IMR-90 (cell line): Measurements from ENCODE around the gene NHLRC2. TPM values are rescaled to one million over a fixed set of nuclear protein-coding genes. Genes with fewer than 3 reads are reported as not detected.

ENCODE experiments used
- ATAC-seq: fragments of 200-7000 bp; cut with Tn5 transposase; 2 replicates; pipeline ENCODE4 v1.9.1; 2020; ENCODE audit warnings: low read depth, mild to moderate bottlenecking, moderate library complexity
- BruUV-seq: library from RNA; stranded (reverse); fragments of 400-500 nt; replicated peaks from 2 replicates; lab custom pipeline; 2021; lab: Mats Ljungman, UMichigan
- CTCF ChIA-PET: fragments of 300-600 bp; formaldehyde crosslinking; extraction: SDS; loops from one replicate; lab custom pipeline; 2021; ENCODE audit warnings: antibody characterized with exemption; lab: Yijun Ruan, JAX
- POLR2A ChIA-PET: fragments of 300-600 bp; sonication (Branson Sonifier 250); formaldehyde crosslinking; loops from one replicate; lab custom pipeline; 2022; ENCODE audit warnings: antibody characterized with exemption; ENCODE audit not compliant: unreplicated experiment; lab: Charles Lee
- DNase-seq: peaks from one replicate; pipeline ENCODE4 v3.0.0; 2013
- H2AFZ ChIP-seq: replicated peaks from 2 replicates; pipeline ENCODE3; 2013; ENCODE audit warnings: low read length, mild to moderate bottlenecking; ENCODE audit not compliant: poor library complexity
- H2AK5ac ChIP-seq: 2 replicates; pipeline ENCODE4 v1.6.1; 2013; ENCODE audit warnings: low read depth, low read length, inconsistent platforms
- H2AK9ac ChIP-seq: replicated peaks from 2 replicates; pipeline ENCODE3; 2013; ENCODE audit warnings: mild to moderate bottlenecking, low read depth, low read length, moderate library complexity; ENCODE audit not compliant: poor library complexity
- H2BK120ac ChIP-seq: 2 replicates; pipeline ENCODE4 v1.6.1; 2013; ENCODE audit warnings: low read depth, low read length, inconsistent platforms
- H2BK15ac ChIP-seq: 3 replicates; pipeline ENCODE4 v1.6.1; 2013; ENCODE audit warnings: low read depth, low read length, inconsistent platforms
- H2BK20ac ChIP-seq: 2 replicates; pipeline ENCODE4 v1.6.1; 2013; ENCODE audit warnings: low read depth, mild to moderate bottlenecking, inconsistent platforms, low read length, moderate library complexity
- H2BK5ac ChIP-seq: 2 replicates; pipeline ENCODE4 v1.6.1; 2013; ENCODE audit warnings: mild to moderate bottlenecking, low read depth, low read length, inconsistent platforms; ENCODE audit not compliant: poor library complexity, severe bottlenecking
- H3K14ac ChIP-seq: replicated peaks from 2 replicates; pipeline ENCODE4 v1.6.1; 2013; ENCODE audit warnings: low read depth, low read length, inconsistent platforms
- H3K18ac ChIP-seq: 2 replicates; pipeline ENCODE4 v1.6.1; 2013; ENCODE audit warnings: low read depth, low read length, control low read depth
- H3K23ac ChIP-seq: 2 replicates; pipeline ENCODE4 v1.6.1; 2013; ENCODE audit warnings: low read depth, low read length, inconsistent platforms
- H3K27ac ChIP-seq: 2 replicates; pipeline ENCODE4 v1.5.1; 2013; ENCODE audit warnings: mild to moderate bottlenecking, control low read depth, low read length; ENCODE audit not compliant: insufficient read depth
- H3K27me3 ChIP-seq: 2 replicates; pipeline ENCODE4 v1.6.1; 2013; ENCODE audit warnings: low read length; ENCODE audit not compliant: control insufficient read depth, insufficient read depth
- H3K36me3 ChIP-seq: 2 replicates; pipeline ENCODE4 v1.6.1; 2013; ENCODE audit warnings: low read length, mixed read lengths; ENCODE audit not compliant: control insufficient read depth, insufficient read depth
- H3K4ac ChIP-seq: 2 replicates; pipeline ENCODE4 v1.6.1; 2013; ENCODE audit warnings: low read depth, low read length, inconsistent platforms
- H3K4me1 ChIP-seq: 2 replicates; pipeline ENCODE4 v1.6.1; 2013; ENCODE audit warnings: low read length, mixed read lengths; ENCODE audit not compliant: control insufficient read depth, insufficient read depth
- H3K4me2 ChIP-seq: 2 replicates; pipeline ENCODE4 v1.6.1; 2013; ENCODE audit warnings: low read depth, mild to moderate bottlenecking, control low read depth, low read length, moderate library complexity
- H3K4me3 ChIP-seq: 2 replicates; pipeline ENCODE4 v1.5.1; 2013; ENCODE audit warnings: low read depth, mild to moderate bottlenecking, control low read depth, low read length, moderate library complexity; ENCODE audit not compliant: insufficient read depth
- H3K56ac ChIP-seq: 2 replicates; pipeline ENCODE4 v1.6.1; 2013; ENCODE audit warnings: low read length, inconsistent platforms; ENCODE audit not compliant: insufficient read depth; ENCODE audit errors: extremely low read depth
- H3K79me1 ChIP-seq, 2 experiments: 2 replicates each; pipeline ENCODE4 v1.6.1; 2013; ENCODE audit warnings: low read length in 2 of 2, inconsistent platforms in 1 of 2, low read depth in 1 of 2
- H3K9ac ChIP-seq: 2 replicates; pipeline ENCODE4 v1.6.1; 2013; ENCODE audit warnings: low read depth, low read length, control low read depth
- H3K9me1 ChIP-seq: 2 replicates; pipeline ENCODE4 v1.6.1; 2013; ENCODE audit warnings: low read length, inconsistent platforms; ENCODE audit not compliant: insufficient read depth
- H3K9me3 ChIP-seq: 2 replicates; pipeline ENCODE4 v1.6.1; 2013; ENCODE audit warnings: low read length; ENCODE audit not compliant: control insufficient read depth, insufficient read depth
- H4K20me1 ChIP-seq: 2 replicates; pipeline ENCODE4 v1.6.1; 2013; ENCODE audit warnings: low read length, inconsistent platforms; ENCODE audit not compliant: insufficient read depth
- H4K5ac ChIP-seq: 2 replicates; pipeline ENCODE4 v1.6.1; 2013; ENCODE audit warnings: mild to moderate bottlenecking, low read depth, low read length, control low read depth
- H4K8ac ChIP-seq, 2 experiments: 2 replicates each; pipeline ENCODE4 v1.6.1; 2013; ENCODE audit warnings: low read depth in 2 of 2, low read length in 2 of 2, control low read depth in 1 of 2, inconsistent platforms in 1 of 2
- H4K91ac ChIP-seq: 2 replicates; pipeline ENCODE4 v1.6.1; 2013; ENCODE audit warnings: low read depth, low read length, inconsistent platforms; ENCODE audit not compliant: insufficient read depth
- BHLHE40 ChIP-seq: fragments of 150-350 bp; IDR thresholded peaks from 2 replicates; pipeline ENCODE4 v1.6.1; 2016; ENCODE audit warnings: mild to moderate bottlenecking, low read depth, low read length
- CEBPB ChIP-seq: IDR thresholded peaks from 2 replicates; pipeline ENCODE4 v1.6.1; 2012; ENCODE audit warnings: low read depth, low read length, improper control_type of control experiment
- CHD1 ChIP-seq: IDR thresholded peaks from 2 replicates; pipeline ENCODE4 v1.6.1; 2012; ENCODE audit warnings: low read depth, low read length, improper control_type of control experiment
- CTCF ChIP-seq: conservative IDR thresholded peaks from 2 replicates; pipeline ENCODE4 v1.5.1; 2012; ENCODE audit warnings: mild to moderate bottlenecking, low read depth, low read length, improper control_type of control experiment
- ELK1 ChIP-seq: fragments of 150-350 bp; IDR thresholded peaks from 2 replicates; pipeline ENCODE4 v1.6.1; 2016; ENCODE audit warnings: low read depth, mild to moderate bottlenecking, low read length, moderate library complexity, borderline replicate concordance
- FOS ChIP-seq: fragments of 150-350 bp; IDR thresholded peaks from 2 replicates; pipeline ENCODE4 v1.6.1; 2016; ENCODE audit warnings: low read depth, low read length
- MAFK ChIP-seq: IDR thresholded peaks from 2 replicates; pipeline ENCODE4 v1.6.1; 2012; ENCODE audit warnings: low read depth, low read length, improper control_type of control experiment
- MAZ ChIP-seq: IDR thresholded peaks from 2 replicates; pipeline ENCODE4 v1.6.1; 2012; ENCODE audit warnings: low read depth, mild to moderate bottlenecking, low read length, improper control_type of control experiment, moderate library complexity, borderline replicate concordance
- MXI1 ChIP-seq: IDR thresholded peaks from 2 replicates; pipeline ENCODE4 v1.6.1; 2012; ENCODE audit warnings: low read depth, mild to moderate bottlenecking, low read length, moderate library complexity, borderline replicate concordance
- NFE2L2 ChIP-seq: fragments of 150-350 bp; IDR thresholded peaks from 2 replicates; pipeline ENCODE4 v1.6.1; 2016; ENCODE audit warnings: low read depth, mild to moderate bottlenecking, low read length
- POLR2A ChIP-seq: IDR thresholded peaks from 2 replicates; pipeline ENCODE4 v1.6.1; 2012; ENCODE audit warnings: mild to moderate bottlenecking, low read depth, low read length
- RAD21 ChIP-seq: IDR thresholded peaks from 2 replicates; pipeline ENCODE4 v1.6.1; 2012; ENCODE audit warnings: low read length, improper control_type of control experiment
- RCOR1 ChIP-seq: IDR thresholded peaks from 2 replicates; pipeline ENCODE4 v1.6.1; 2012; ENCODE audit warnings: mild to moderate bottlenecking, low read length, improper control_type of control experiment; ENCODE audit not compliant: insufficient replicate concordance
- RFX5 ChIP-seq: IDR thresholded peaks from 2 replicates; pipeline ENCODE4 v1.8.0; 2012; ENCODE audit warnings: low read depth, mild to moderate bottlenecking, low read length, moderate library complexity
- SMC3 ChIP-seq: fragments of 150-350 bp; IDR thresholded peaks from 2 replicates; pipeline ENCODE4 v1.6.1; 2016; ENCODE audit warnings: low read depth, mild to moderate bottlenecking, antibody characterized with exemption, low read length, moderate library complexity
- USF2 ChIP-seq: fragments of 150-350 bp; IDR thresholded peaks from 2 replicates; pipeline ENCODE4 v1.6.1; 2017; ENCODE audit warnings: mild to moderate bottlenecking, antibody characterized with exemption, low read length, low read depth
- WGBS, 2 experiments: methylation state at CpG; one replicate each; pipeline versions ENCODE4 v1.1.5 to v1.1.7; 2013; ENCODE audit warnings: missing lambda C conversion rate in 2 of 2; ENCODE audit not compliant: insufficient read length in 1 of 2; ENCODE audit errors: extremely low coverage in 2 of 2; 5-methylcytosine and 5-hydroxymethylcytosine counted together
- dilution Hi-C: fragments of 300-500 bp; cut with HindIII; formaldehyde crosslinking; loops from one replicate; pipeline ENCODE4 v1.14.3; 2018; ENCODE audit warnings: low sequenced_read_pairs; ENCODE audit not compliant: unreplicated experiment
- in situ Hi-C: fragments of 300-500 bp; cut with MboI; formaldehyde crosslinking; loops from 3 replicates; pipeline ENCODE4 v1.14.3; 2019; ENCODE audit warnings: low sequenced_read_pairs, inconsistent platforms, mixed read lengths
- intact Hi-C: fragments of 100-400 bp; cut with micrococcal nuclease; formaldehyde crosslinking; loops from 2 replicates; pipeline ENCODE4 v1.10.0; 2022
- polyA plus RNA-seq, 3 experiments: library from polyadenylated mRNA; depleted of rRNA; stranded (reverse); fragments of >200 nt; gene quantifications; 2 replicates each; pipeline ENCODE4 v1.2.3, GENCODE V29; 2012; ENCODE audit warnings: low replicate concordance in 1 of 3
- total RNA-seq: library from RNA; depleted of rRNA; stranded (reverse); fragments of >200 nt; gene quantifications from 2 replicates; pipeline ENCODE4 v1.2.3, GENCODE V29; 2012

The NHLRC2 gene
- total and polyA plus RNA-seq, 2 of the 4 experiments (the other 2 are of a cell fraction) = 3.0 to 11.8 TPM

GRCh38 chr10:113914956-113915355 lies 60.5 kb downstream of the NHLRC2 start:
- no peaks in the 10 kb centered on the region for H3K79me1 ChIP-seq
- no peaks in the 10 kb centered on the region for H3K9me1 ChIP-seq
- no peak overlapping the region for H2BK5ac ChIP-seq
- no peak overlapping the region for H2AFZ ChIP-seq
- in situ Hi-C loops (no loop called here), intact Hi-C loops (no loop called here), dilution Hi-C loops (no loop called here)
- POLR2A ChIA-PET = no interaction called here
- TF ChIP-seq CEBPB (no peak), USF2 (no peak), RFX5 (no peak), CHD1 (no peak), MAZ (no peak), SMC3 (no peak), RAD21 (no peak), POLR2A (no peak), MXI1 (no peak), RCOR1 (no peak), NFE2L2 (no peak), FOS (no peak), BHLHE40 (no peak), MAFK (no peak), CTCF (no peak), ELK1 (no peak)
- H2AK5ac ChIP-seq = no peak overlapping the region
- no peak overlapping the region for H3K4ac ChIP-seq
- no peak overlapping the region for H3K18ac ChIP-seq
- H3K9me3 ChIP-seq = no peaks in the 10 kb centered on the region
- no peaks in the 10 kb centered on the region for H3K27me3 ChIP-seq
- H3K36me3 ChIP-seq = 0 out of 2 replicates have a peak, but pooled peaks cover 4% of the 10 kb centered on the region
- H2BK120ac ChIP-seq = no peak overlapping the region
- no peak overlapping the region for H2BK20ac ChIP-seq
- H2BK15ac ChIP-seq = no peak overlapping the region
- H3K4me1 ChIP-seq = no peaks in the 10 kb centered on the region
- no peak overlapping the region for H3K9ac ChIP-seq
- DNase-seq (no peak), ATAC-seq (no peak)
- no peak overlapping the region for H2AK9ac ChIP-seq
- H3K27ac ChIP-seq = no peak overlapping the region
- no peak overlapping the region for H3K23ac ChIP-seq
- no peaks in the 10 kb centered on the region for H4K20me1 ChIP-seq
- no peak overlapping the region for H3K14ac ChIP-seq
- H4K5ac ChIP-seq = no peak overlapping the region
- WGBS, 2 experiments = no CpG with 5 or more reads among the region's 2 CpGs
- H4K8ac ChIP-seq = no peak overlapping the region
- no peak overlapping the region for H4K91ac ChIP-seq
- no peak overlapping the region for H3K4me2 ChIP-seq
- no peak overlapping the region for H3K56ac ChIP-seq
- TSS peak; percentile 7 for BruUV-seq
- no peak overlapping the region for H3K4me3 ChIP-seq
- CTCF ChIA-PET = interaction anchor here (0.5 kb wide), 1 partner anchor 8 kb away, joined by 7 read pairs; no protein-coding TSS in a partner anchor
